Measurements from ENCODE around the gene PLEKHH1.

The PLEKHH1 gene

GRCh38 chr14:67557118-67557517 lies 24.0 kb downstream of the PLEKHH1 start:
- H3K4me1 ChIP-seq (ENCODE audit: control insufficient read depth, insufficient read depth, low read length): peaks cover 3% of the 10 kb centered on the region
- no peaks in the 10 kb centered on the region for H3K9me3 ChIP-seq (ENCODE audit: control insufficient read depth, low read length)
- H3K36me3 ChIP-seq (ENCODE audit: control insufficient read depth, insufficient read depth, low read length): no peaks in the 10 kb centered on the region
- no peaks in the 10 kb centered on the region for H3K27me3 ChIP-seq (ENCODE audit: control insufficient read depth, insufficient read depth, low read length)
- H3K9ac ChIP-seq (ENCODE audit: low read length): no peak overlapping the region
- no peak overlapping the region for H3K4me3 ChIP-seq (ENCODE audit: low read length)

GRCh38 chr14:67557656-67558055 lies 24.6 kb downstream of the PLEKHH1 start:
- Histone ChIP-seq H3K9ac (ENCODE audit: low read length) (no peak overlapping the region), H3K4me3 (ENCODE audit: low read length) (no peak overlapping the region), H3K4me1 (ENCODE audit: control insufficient read depth, insufficient read depth, low read length) (peaks cover 3% of the 10 kb centered on the region), H3K27me3 (ENCODE audit: control insufficient read depth, insufficient read depth, low read length) (no peaks in the 10 kb centered on the region), H3K9me3 (ENCODE audit: control insufficient read depth, low read length) (no peaks in the 10 kb centered on the region), H3K36me3 (ENCODE audit: control insufficient read depth, insufficient read depth, low read length) (no peaks in the 10 kb centered on the region)

GRCh38 chr14:67559639-67560038 lies 26.5 kb downstream of the PLEKHH1 start:
- no peaks in the 10 kb centered on the region for H3K36me3 ChIP-seq (ENCODE audit: control insufficient read depth, insufficient read depth, low read length)
- no peak overlapping the region for H3K9ac ChIP-seq (ENCODE audit: low read length)
- no peaks in the 10 kb centered on the region for H3K27me3 ChIP-seq (ENCODE audit: control insufficient read depth, insufficient read depth, low read length)
- H3K4me1 ChIP-seq (ENCODE audit: control insufficient read depth, insufficient read depth, low read length): no peaks in the 10 kb centered on the region
- H3K4me3 ChIP-seq (ENCODE audit: low read length): no peak overlapping the region
- no peaks in the 10 kb centered on the region for H3K9me3 ChIP-seq (ENCODE audit: control insufficient read depth, low read length)

GRCh38 chr14:67562025-67562775 lies 29.1 kb downstream of the PLEKHH1 start:
- H3K36me3 ChIP-seq (ENCODE audit: control insufficient read depth, insufficient read depth, low read length): no peaks in the 10 kb centered on the region
- H3K9me3 ChIP-seq (ENCODE audit: control insufficient read depth, low read length): no peaks in the 10 kb centered on the region
- no peak overlapping the region for H3K9ac ChIP-seq (ENCODE audit: low read length)
- H3K4me1 ChIP-seq (ENCODE audit: control insufficient read depth, insufficient read depth, low read length): no peaks in the 10 kb centered on the region
- no peaks in the 10 kb centered on the region for H3K27me3 ChIP-seq (ENCODE audit: control insufficient read depth, insufficient read depth, low read length)
- H3K4me3 ChIP-seq (ENCODE audit: low read length): no peak overlapping the region

GRCh38 chr14:67562776-67563150 lies 29.7 kb downstream of the PLEKHH1 start:
- no peaks in the 10 kb centered on the region for H3K36me3 ChIP-seq (ENCODE audit: control insufficient read depth, insufficient read depth, low read length)
- H3K4me3 ChIP-seq (ENCODE audit: low read length): no peak overlapping the region
- H3K9ac ChIP-seq (ENCODE audit: low read length): no peak overlapping the region
- no peaks in the 10 kb centered on the region for H3K9me3 ChIP-seq (ENCODE audit: control insufficient read depth, low read length)
- H3K27me3 ChIP-seq (ENCODE audit: control insufficient read depth, insufficient read depth, low read length): no peaks in the 10 kb centered on the region
- H3K4me1 ChIP-seq (ENCODE audit: control insufficient read depth, insufficient read depth, low read length): peaks cover 6% of the 10 kb centered on the region

GRCh38 chr14:67564236-67564635 lies 31.1 kb downstream of the PLEKHH1 start:
- no peaks in the 10 kb centered on the region for H3K27me3 ChIP-seq (ENCODE audit: control insufficient read depth, insufficient read depth, low read length)
- H3K9me3 ChIP-seq (ENCODE audit: control insufficient read depth, low read length): no peaks in the 10 kb centered on the region
- H3K4me1 ChIP-seq (ENCODE audit: control insufficient read depth, insufficient read depth, low read length): peaks cover 10% of the 10 kb centered on the region
- H3K4me3 ChIP-seq (ENCODE audit: low read length): no peak overlapping the region
- H3K9ac ChIP-seq (ENCODE audit: low read length): no peak overlapping the region
- H3K36me3 ChIP-seq (ENCODE audit: control insufficient read depth, insufficient read depth, low read length): no peaks in the 10 kb centered on the region

- H3K4me1 ChIP-seq (ENCODE audit: control insufficient read depth, insufficient read depth, low read length): peaks cover 10% of the 10 kb centered on the region
- no peaks in the 10 kb centered on the region for H3K36me3 ChIP-seq (ENCODE audit: control insufficient read depth, insufficient read depth, low read length)
- H3K4me3 ChIP-seq (ENCODE audit: low read length): no peak overlapping the region
- no peak overlapping the region for H3K9ac ChIP-seq (ENCODE audit: low read length)
- no peaks in the 10 kb centered on the region for H3K27me3 ChIP-seq (ENCODE audit: control insufficient read depth, insufficient read depth, low read length)
- H3K9me3 ChIP-seq (ENCODE audit: control insufficient read depth, low read length): no peaks in the 10 kb centered on the region
These were observed 33.8 kb downstream of the PLEKHH1 start for GRCh38 chr14:67566908-67567307.

- no peaks in the 10 kb centered on the region for H3K36me3 ChIP-seq (ENCODE audit: control insufficient read depth, insufficient read depth, low read length)
- peaks cover 10% of the 10 kb centered on the region for H3K4me1 ChIP-seq (ENCODE audit: control insufficient read depth, insufficient read depth, low read length)
- H3K9ac ChIP-seq (ENCODE audit: low read length): no peak overlapping the region
- H3K9me3 ChIP-seq (ENCODE audit: control insufficient read depth, low read length): no peaks in the 10 kb centered on the region
- H3K27me3 ChIP-seq (ENCODE audit: control insufficient read depth, insufficient read depth, low read length): no peaks in the 10 kb centered on the region
- no peak overlapping the region for H3K4me3 ChIP-seq (ENCODE audit: low read length)
These were observed 34.6 kb downstream of the PLEKHH1 start for GRCh38 chr14:67567654-67568053.

GRCh38 chr14:67569011-67569650 lies 36.0 kb downstream of the PLEKHH1 start:
- H3K4me1 ChIP-seq (ENCODE audit: control insufficient read depth, insufficient read depth, low read length): peaks cover 10% of the 10 kb centered on the region

GRCh38 chr14:67569651-67570290 lies 36.7 kb downstream of the PLEKHH1 start:
- no peak overlapping the region for H3K9ac ChIP-seq (ENCODE audit: low read length)

More at GRCh38 chr14:67569011-67569650, 36.0 kb downstream of the PLEKHH1 start:
- H3K9ac ChIP-seq (ENCODE audit: low read length): no peak overlapping the region
- no peaks in the 10 kb centered on the region for H3K27me3 ChIP-seq (ENCODE audit: control insufficient read depth, insufficient read depth, low read length)
- no peaks in the 10 kb centered on the region for H3K36me3 ChIP-seq (ENCODE audit: control insufficient read depth, insufficient read depth, low read length)
- no peak overlapping the region for H3K4me3 ChIP-seq (ENCODE audit: low read length)
- no peaks in the 10 kb centered on the region for H3K9me3 ChIP-seq (ENCODE audit: control insufficient read depth, low read length)

GRCh38 chr14:67570453-67570852 lies 37.4 kb downstream of the PLEKHH1 start:
- Histone ChIP-seq H3K27me3 (ENCODE audit: control insufficient read depth, insufficient read depth, low read length) (no peaks in the 10 kb centered on the region), H3K36me3 (ENCODE audit: control insufficient read depth, insufficient read depth, low read length) (peaks cover 7% of the 10 kb centered on the region), H3K4me3 (ENCODE audit: low read length) (no peak overlapping the region), H3K9me3 (ENCODE audit: control insufficient read depth, low read length) (no peaks in the 10 kb centered on the region), H3K4me1 (ENCODE audit: control insufficient read depth, insufficient read depth, low read length) (peaks cover 10% of the 10 kb centered on the region), H3K9ac (ENCODE audit: low read length) (no peak overlapping the region)

More at GRCh38 chr14:67569651-67570290, 36.7 kb downstream of the PLEKHH1 start:
- H3K4me1 ChIP-seq (ENCODE audit: control insufficient read depth, insufficient read depth, low read length): peaks cover 10% of the 10 kb centered on the region
- no peaks in the 10 kb centered on the region for H3K27me3 ChIP-seq (ENCODE audit: control insufficient read depth, insufficient read depth, low read length)
- H3K9me3 ChIP-seq (ENCODE audit: control insufficient read depth, low read length): no peaks in the 10 kb centered on the region
- H3K4me3 ChIP-seq (ENCODE audit: low read length): no peak overlapping the region
- H3K36me3 ChIP-seq (ENCODE audit: control insufficient read depth, insufficient read depth, low read length): peaks cover 4% of the 10 kb centered on the region

- no peak overlapping the region for H3K4me3 ChIP-seq (ENCODE audit: low read length)
- H3K27me3 ChIP-seq (ENCODE audit: control insufficient read depth, insufficient read depth, low read length): no peaks in the 10 kb centered on the region
- no peak overlapping the region for H3K9ac ChIP-seq (ENCODE audit: low read length)
- H3K9me3 ChIP-seq (ENCODE audit: control insufficient read depth, low read length): no peaks in the 10 kb centered on the region
- H3K36me3 ChIP-seq (ENCODE audit: control insufficient read depth, insufficient read depth, low read length): peaks cover 7% of the 10 kb centered on the region
- peaks cover 10% of the 10 kb centered on the region for H3K4me1 ChIP-seq (ENCODE audit: control insufficient read depth, insufficient read depth, low read length)
These were observed 38.3 kb downstream of the PLEKHH1 start for GRCh38 chr14:67571275-67571990.
